ENCODE measurements around the gene TNNT2.
A peak's percentile ranks its signal among the peaks of the same experiment; 100 is the strongest.

TNNT2 gene

GRCh38 chr1:201391225-201391624 lies 13.7 kb upstream of the TNNT2 start:
- H3K14ac ChIP-seq (ENCODE audit: low read length) = no peak overlapping the region
- no peak overlapping the region for H3K27ac ChIP-seq (replicated peaks; ENCODE audit: low read length)
- no peak for DNase-seq (ENCODE audit: low spot score)
- no peak overlapping the region for H2BK15ac ChIP-seq (ENCODE audit: low read length)
- no peak overlapping the region for H3K23ac ChIP-seq (ENCODE audit: low read depth, low read length, poor library complexity)
- no CpG with 5 or more reads among the region's 1 CpG for WGBS, 2 donors (ENCODE audit: extremely low coverage in 2 of 2, insufficient read length in 2 of 2, insufficient replicate concordance in 1 of 2)
- H4K91ac ChIP-seq (ENCODE audit: low read depth, low read length, poor library complexity) = no peak overlapping the region
- no peaks in the 10 kb centered on the region for H3K79me1 ChIP-seq (ENCODE audit: low read depth, low read length)
- H2AK5ac ChIP-seq (ENCODE audit: low read depth, low read length) = no peak overlapping the region
- peaks cover 0 to 38% (median 0%) of the 10 kb centered on the region in 3 experiments for H3K27me3 ChIP-seq (ENCODE audit: control insufficient read depth in 3 of 3, insufficient read depth in 3 of 3, low read depth in 1 of 3, low read length in 3 of 3)
- no peak overlapping the region for H2BK12ac ChIP-seq (ENCODE audit: low read length)
- H3K36me3 ChIP-seq (replicated peaks in 1 of 2; ENCODE audit: control insufficient read depth in 2 of 2, insufficient read depth in 2 of 2, low read length in 2 of 2) = no peaks in the 10 kb centered on the region
- H3K9ac ChIP-seq (ENCODE audit: low read depth, low read length, poor library complexity) = no peak overlapping the region
- no peak overlapping the region for H2AFZ ChIP-seq (ENCODE audit: low read length)
- H4K8ac ChIP-seq (ENCODE audit: low read depth, low read length) = no peak overlapping the region
- no peak overlapping the region for H3K4me2 ChIP-seq (ENCODE audit: insufficient read depth, low read length, poor library complexity, severe bottlenecking)
- H2BK120ac ChIP-seq (ENCODE audit: low read depth, low read length) = no peak overlapping the region
- H3K4me3 ChIP-seq (ENCODE audit: low read length in 2 of 2) = no peak overlapping the region
- H2BK5ac ChIP-seq (ENCODE audit: low read length) = no peak overlapping the region
- H3K9me3 ChIP-seq (replicated peaks in 1 of 2; ENCODE audit: control insufficient read depth in 2 of 2, insufficient read depth in 1 of 2, low read depth in 1 of 2, low read length in 2 of 2) = no peaks in the 10 kb centered on the region
- no peak overlapping the region for H3K18ac ChIP-seq (ENCODE audit: low read length)
- no peak overlapping the region for H3K4ac ChIP-seq (ENCODE audit: low read length)
- peaks cover 0 to 1% of the 10 kb centered on the region in 2 donors for H3K4me1 ChIP-seq (ENCODE audit: control insufficient read depth in 2 of 2, insufficient read depth in 1 of 2, low read depth in 1 of 2, low read length in 2 of 2)

GRCh38 chr1:201389051-201389450 lies 11.6 kb upstream of the TNNT2 start:
- H3K4ac ChIP-seq (ENCODE audit: low read length) = no peak overlapping the region
- H3K23ac ChIP-seq (ENCODE audit: low read depth, low read length, poor library complexity) = no peak overlapping the region
- no peak overlapping the region for H2BK120ac ChIP-seq (ENCODE audit: low read depth, low read length)
- DNase-seq (ENCODE audit: low spot score) = no peak
- WGBS, 2 donors (ENCODE audit: extremely low coverage in 2 of 2, insufficient read length in 2 of 2, insufficient replicate concordance in 1 of 2) = no CpG with 5 or more reads among the region's 12 CpGs
- H2BK12ac ChIP-seq (ENCODE audit: low read length) = no peak overlapping the region
- H3K18ac ChIP-seq (ENCODE audit: low read length) = peak overlapping the region; percentile 6
- no peaks in the 10 kb centered on the region for H3K79me1 ChIP-seq (ENCODE audit: low read depth, low read length)
- H3K4me1 ChIP-seq (ENCODE audit: control insufficient read depth in 2 of 2, insufficient read depth in 1 of 2, low read depth in 1 of 2, low read length in 2 of 2) = peaks cover 0 to 1% of the 10 kb centered on the region in 2 donors
- no peak overlapping the region for H4K91ac ChIP-seq (ENCODE audit: low read depth, low read length, poor library complexity)
- no peaks in the 10 kb centered on the region for H3K9me3 ChIP-seq (replicated peaks in 1 of 2; ENCODE audit: control insufficient read depth in 2 of 2, insufficient read depth in 1 of 2, low read depth in 1 of 2, low read length in 2 of 2)
- H3K27ac ChIP-seq (replicated peaks; ENCODE audit: low read length) = no peak overlapping the region
- peaks cover 0 to 28% (median 0%) of the 10 kb centered on the region in 3 experiments for H3K27me3 ChIP-seq (ENCODE audit: control insufficient read depth in 3 of 3, insufficient read depth in 3 of 3, low read depth in 1 of 3, low read length in 3 of 3)
- H3K9ac ChIP-seq (ENCODE audit: low read depth, low read length, poor library complexity) = no peak overlapping the region
- H2BK5ac ChIP-seq (ENCODE audit: low read length) = no peak overlapping the region
- no peak overlapping the region for H2AK5ac ChIP-seq (ENCODE audit: low read depth, low read length)
- no peak overlapping the region for H2AFZ ChIP-seq (ENCODE audit: low read length)
- H3K36me3 ChIP-seq (replicated peaks in 1 of 2; ENCODE audit: control insufficient read depth in 2 of 2, insufficient read depth in 2 of 2, low read length in 2 of 2) = no peaks in the 10 kb centered on the region
- H3K4me3 ChIP-seq (ENCODE audit: low read length in 2 of 2) = no peak overlapping the region
- H4K8ac ChIP-seq (ENCODE audit: low read depth, low read length) = no peak overlapping the region
- no peak overlapping the region for H3K4me2 ChIP-seq (ENCODE audit: insufficient read depth, low read length, poor library complexity, severe bottlenecking)
- no peak overlapping the region for H2BK15ac ChIP-seq (ENCODE audit: low read length)
- peak overlapping the region; percentile 3 for H3K14ac ChIP-seq (ENCODE audit: low read length)

- H2AK5ac ChIP-seq (ENCODE audit: low read depth, low read length) = peak overlapping the region; percentile 41
- WGBS, 2 donors (ENCODE audit: extremely low coverage in 2 of 2, insufficient read length in 2 of 2, insufficient replicate concordance in 1 of 2) = no CpG with 5 or more reads among the region's 8 CpGs
- H4K91ac ChIP-seq (ENCODE audit: low read depth, low read length, poor library complexity) = no peak overlapping the region
- no peak overlapping the region for H2BK12ac ChIP-seq (ENCODE audit: low read length)
- H2BK15ac ChIP-seq (ENCODE audit: low read length) = peak overlapping the region; percentile 82
- no peaks in the 10 kb centered on the region for H3K36me3 ChIP-seq (replicated peaks in 1 of 2; ENCODE audit: control insufficient read depth in 2 of 2, insufficient read depth in 2 of 2, low read length in 2 of 2)
- H2AFZ ChIP-seq (ENCODE audit: low read length) = no peak overlapping the region
- no peak overlapping the region for H2BK5ac ChIP-seq (ENCODE audit: low read length)
- no peak overlapping the region for H3K23ac ChIP-seq (ENCODE audit: low read depth, low read length, poor library complexity)
- no peaks in the 10 kb centered on the region for H3K79me1 ChIP-seq (ENCODE audit: low read depth, low read length)
- H3K4me1 ChIP-seq (ENCODE audit: control insufficient read depth in 2 of 2, insufficient read depth in 1 of 2, low read depth in 1 of 2, low read length in 2 of 2) = peaks cover 0 to 14% of the 10 kb centered on the region in 2 donors
- no peak overlapping the region for H3K14ac ChIP-seq (ENCODE audit: low read length)
- H3K27ac ChIP-seq (replicated peaks; ENCODE audit: low read length) = no peak overlapping the region
- no peak for DNase-seq (ENCODE audit: low spot score)
- no peak overlapping the region for H2BK120ac ChIP-seq (ENCODE audit: low read depth, low read length)
- H3K4me3 ChIP-seq (ENCODE audit: low read length in 2 of 2) = no peak overlapping the region
- H3K9ac ChIP-seq (ENCODE audit: low read depth, low read length, poor library complexity) = no peak overlapping the region
- H3K4me2 ChIP-seq (ENCODE audit: insufficient read depth, low read length, poor library complexity, severe bottlenecking) = no peak overlapping the region
- no peaks in the 10 kb centered on the region for H3K9me3 ChIP-seq (replicated peaks in 1 of 2; ENCODE audit: control insufficient read depth in 2 of 2, insufficient read depth in 1 of 2, low read depth in 1 of 2, low read length in 2 of 2)
- H4K8ac ChIP-seq (ENCODE audit: low read depth, low read length) = no peak overlapping the region
- H3K27me3 ChIP-seq (ENCODE audit: control insufficient read depth in 3 of 3, insufficient read depth in 3 of 3, low read depth in 1 of 3, low read length in 3 of 3) = peaks cover 0 to 18% (median 0%) of the 10 kb centered on the region in 3 experiments
- no peak overlapping the region for H3K4ac ChIP-seq (ENCODE audit: low read length)
- H3K18ac ChIP-seq (ENCODE audit: low read length) = peak overlapping the region; percentile 89
Observed at GRCh38 chr1:201386208-201386607, 8.7 kb upstream of the TNNT2 start.

GRCh38 chr1:201385299-201385891 lies 7.9 kb upstream of the TNNT2 start:
- peaks cover 0 to 18% (median 0%) of the 10 kb centered on the region in 3 experiments for H3K27me3 ChIP-seq (ENCODE audit: control insufficient read depth in 3 of 3, insufficient read depth in 3 of 3, low read depth in 1 of 3, low read length in 3 of 3)
- no peak overlapping the region for H3K4ac ChIP-seq (ENCODE audit: low read length)
- no peaks in the 10 kb centered on the region for H3K36me3 ChIP-seq (replicated peaks in 1 of 2; ENCODE audit: control insufficient read depth in 2 of 2, insufficient read depth in 2 of 2, low read length in 2 of 2)
- no peak overlapping the region for H3K9ac ChIP-seq (ENCODE audit: low read depth, low read length, poor library complexity)
- H2AFZ ChIP-seq (ENCODE audit: low read length) = no peak overlapping the region
- no peaks in the 10 kb centered on the region for H3K9me3 ChIP-seq (replicated peaks in 1 of 2; ENCODE audit: control insufficient read depth in 2 of 2, insufficient read depth in 1 of 2, low read depth in 1 of 2, low read length in 2 of 2)
- H2AK5ac ChIP-seq (ENCODE audit: low read depth, low read length) = peak overlapping the region; percentile 41
- no peak overlapping the region for H3K4me3 ChIP-seq (ENCODE audit: low read length in 2 of 2)
- no CpG with 5 or more reads among the region's 8 CpGs for WGBS, 2 donors (ENCODE audit: extremely low coverage in 2 of 2, insufficient read length in 2 of 2, insufficient replicate concordance in 1 of 2)
- H2BK12ac ChIP-seq (ENCODE audit: low read length) = peak overlapping the region; percentile 34
- H3K27ac ChIP-seq (replicated peaks; ENCODE audit: low read length) = no peak overlapping the region
- H3K23ac ChIP-seq (ENCODE audit: low read depth, low read length, poor library complexity) = peak overlapping the region; percentile 20
- H3K79me1 ChIP-seq (ENCODE audit: low read depth, low read length) = no peaks in the 10 kb centered on the region
- H4K8ac ChIP-seq (ENCODE audit: low read depth, low read length) = no peak overlapping the region
- H2BK15ac ChIP-seq (ENCODE audit: low read length) = peak overlapping the region; percentile 82
- no peak for DNase-seq (ENCODE audit: low spot score)
- H2BK5ac ChIP-seq (ENCODE audit: low read length) = no peak overlapping the region
- no peak overlapping the region for H3K4me2 ChIP-seq (ENCODE audit: insufficient read depth, low read length, poor library complexity, severe bottlenecking)
- no peak overlapping the region for H4K91ac ChIP-seq (ENCODE audit: low read depth, low read length, poor library complexity)
- peak overlapping the region; percentile 89 for H3K18ac ChIP-seq (ENCODE audit: low read length)
- H3K14ac ChIP-seq (ENCODE audit: low read length) = no peak overlapping the region
- no peak overlapping the region for H2BK120ac ChIP-seq (ENCODE audit: low read depth, low read length)
- peaks cover 0 to 14% of the 10 kb centered on the region in 2 donors for H3K4me1 ChIP-seq (ENCODE audit: control insufficient read depth in 2 of 2, insufficient read depth in 1 of 2, low read depth in 1 of 2, low read length in 2 of 2)

All from neuronal stem cell (in vitro differentiated cells).